ENCODE data around the gene CALHM6.

CALHM6 gene

GRCh38 chr6:116461932-116462885 is 1.0 kb downstream of the CALHM6 start:
- peak; percentile 53 for DNase-seq (ENCODE audit: low read depth)
- peak overlapping the region; percentile 51 for H3K4me3 ChIP-seq (ENCODE audit: low read length)

GRCh38 chr6:116463301-116463700 is 2.1 kb downstream of the CALHM6 start:
- no peak for DNase-seq (ENCODE audit: low read depth)
- no peak overlapping the region for H3K4me3 ChIP-seq (ENCODE audit: low read length)
- TF ChIP-seq, protein P1, sequence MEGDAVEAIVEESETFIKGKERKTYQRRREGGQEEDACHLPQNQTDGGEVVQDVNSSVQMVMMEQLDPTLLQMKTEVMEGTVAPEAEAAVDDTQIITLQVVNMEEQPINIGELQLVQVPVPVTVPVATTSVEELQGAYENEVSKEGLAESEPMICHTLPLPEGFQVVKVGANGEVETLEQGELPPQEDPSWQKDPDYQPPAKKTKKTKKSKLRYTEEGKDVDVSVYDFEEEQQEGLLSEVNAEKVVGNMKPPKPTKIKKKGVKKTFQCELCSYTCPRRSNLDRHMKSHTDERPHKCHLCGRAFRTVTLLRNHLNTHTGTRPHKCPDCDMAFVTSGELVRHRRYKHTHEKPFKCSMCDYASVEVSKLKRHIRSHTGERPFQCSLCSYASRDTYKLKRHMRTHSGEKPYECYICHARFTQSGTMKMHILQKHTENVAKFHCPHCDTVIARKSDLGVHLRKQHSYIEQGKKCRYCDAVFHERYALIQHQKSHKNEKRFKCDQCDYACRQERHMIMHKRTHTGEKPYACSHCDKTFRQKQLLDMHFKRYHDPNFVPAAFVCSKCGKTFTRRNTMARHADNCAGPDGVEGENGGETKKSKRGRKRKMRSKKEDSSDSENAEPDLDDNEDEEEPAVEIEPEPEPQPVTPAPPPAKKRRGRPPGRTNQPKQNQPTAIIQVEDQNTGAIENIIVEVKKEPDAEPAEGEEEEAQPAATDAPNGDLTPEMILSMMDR (conservative IDR thresholded peaks at IDR 0.05; ENCODE audit: low read length): no peak

More at GRCh38 chr6:116461932-116462885, 1.0 kb downstream of the CALHM6 start:
- TF ChIP-seq, protein P1 (conservative IDR thresholded peaks at IDR 0.05; ENCODE audit: low read length): no peak

DNA sequence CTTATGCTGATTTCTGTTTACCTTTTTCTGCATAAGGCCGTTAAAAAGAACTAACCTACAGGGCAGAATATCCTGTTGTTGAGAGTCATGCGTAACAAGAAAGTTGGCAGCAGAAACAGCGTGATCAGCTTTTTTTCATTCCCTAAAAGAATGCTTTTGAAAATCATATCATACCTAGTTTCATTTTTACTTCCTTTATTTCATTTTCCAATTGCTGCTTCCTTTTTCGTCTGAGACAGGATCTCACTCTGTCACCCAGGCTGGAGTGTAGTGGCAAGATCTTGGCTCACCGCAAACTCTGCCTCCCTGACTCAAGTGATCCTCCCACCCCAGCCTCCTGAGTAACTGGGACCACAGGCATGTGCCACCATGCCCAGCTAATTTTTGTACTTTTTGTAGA is 4.1 kb downstream of the CALHM6 start:
- no peak overlapping the region for H3K4me3 ChIP-seq (ENCODE audit: low read length)
- TF ChIP-seq, protein P1 (conservative IDR thresholded peaks at IDR 0.05; ENCODE audit: low read length): no peak
- no peak for DNase-seq (ENCODE audit: low read depth)

GRCh38 chr6:116467096-116467495 is 5.9 kb downstream of the CALHM6 start:
- TF ChIP-seq, protein P1 (conservative IDR thresholded peaks at IDR 0.05; ENCODE audit: low read length): no peak
- no peak for DNase-seq (ENCODE audit: low read depth)
- no peak overlapping the region for H3K4me3 ChIP-seq (ENCODE audit: low read length)

DNA sequence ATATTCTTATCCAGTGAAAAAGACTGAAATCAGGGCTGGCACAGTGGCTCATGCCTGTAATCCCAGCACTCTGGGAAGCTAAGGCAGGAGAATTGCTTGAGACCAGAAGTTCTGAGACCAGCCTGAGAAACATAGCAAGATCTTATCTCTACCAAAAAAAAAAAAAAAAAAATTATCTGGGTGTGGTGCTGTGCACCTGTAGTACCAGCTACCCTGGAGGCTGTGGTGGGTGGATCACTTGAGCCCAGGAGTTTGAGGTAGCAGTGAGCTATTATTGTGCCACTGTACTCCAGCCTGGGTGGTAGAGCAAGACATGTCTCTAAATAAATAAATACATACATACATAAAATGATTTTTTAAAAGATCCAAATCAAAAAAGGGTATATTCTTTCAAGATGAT is 6.3 kb downstream of the CALHM6 start:
- H3K4me3 ChIP-seq (ENCODE audit: low read length): no peak overlapping the region
- DNase-seq (ENCODE audit: low read depth): no peak
- TF ChIP-seq, protein P1 (conservative IDR thresholded peaks at IDR 0.05; ENCODE audit: low read length): no peak

GRCh38 chr6:116468293-116468692 is 7.1 kb downstream of the CALHM6 start:
- TF ChIP-seq, protein P1 (conservative IDR thresholded peaks at IDR 0.05; ENCODE audit: low read length): no peak
- no peak for DNase-seq (ENCODE audit: low read depth)
- no peak overlapping the region for H3K4me3 ChIP-seq (ENCODE audit: low read length)

DNA sequence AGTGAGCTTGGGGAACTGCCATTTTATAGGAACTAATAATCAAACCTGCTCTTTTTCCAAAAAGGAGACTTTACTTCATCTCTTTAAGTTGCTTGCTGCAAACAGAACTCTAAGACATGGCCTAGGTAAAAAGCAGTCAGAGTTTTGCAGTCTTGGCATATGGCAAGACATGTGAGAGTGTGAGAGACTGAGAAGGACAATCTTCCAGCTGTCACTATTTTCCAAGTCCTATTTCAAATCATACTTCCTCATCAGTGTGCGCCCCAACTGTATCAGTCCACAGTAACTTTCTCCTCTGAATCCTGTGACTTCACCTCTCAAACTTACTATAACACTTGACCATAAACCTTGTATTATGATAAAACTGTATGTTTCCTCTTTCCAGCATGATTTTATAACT is 10.4 kb downstream of the CALHM6 start:
- no peak overlapping the region for H3K4me3 ChIP-seq (ENCODE audit: low read length)
- TF ChIP-seq, protein P1 (conservative IDR thresholded peaks at IDR 0.05; ENCODE audit: low read length): no peak
- DNase-seq (ENCODE audit: low read depth): no peak
